IMR-90 (cell line): ENCODE measurements around the gene ANKRD40CL. TPM values are rescaled to one million over a fixed set of nuclear protein-coding genes. Genes with fewer than 3 reads are reported as not detected.

Source experiments
- ATAC-seq: fragments of 200-7000 bp; cut with Tn5 transposase; 2 replicates; pipeline ENCODE4 v1.9.1; 2020; ENCODE audit warnings: low read depth, mild to moderate bottlenecking, moderate library complexity
- BruUV-seq: library from RNA; stranded (reverse); fragments of 400-500 nt; replicated peaks from 2 replicates; lab custom pipeline; 2021; lab: Mats Ljungman, UMichigan
- CTCF ChIA-PET: fragments of 300-600 bp; formaldehyde crosslinking; extraction: SDS; loops from one replicate; lab custom pipeline; 2021; ENCODE audit warnings: antibody characterized with exemption; lab: Yijun Ruan, JAX
- POLR2A ChIA-PET: fragments of 300-600 bp; sonication (Branson Sonifier 250); formaldehyde crosslinking; loops from one replicate; lab custom pipeline; 2022; ENCODE audit warnings: antibody characterized with exemption; ENCODE audit not compliant: unreplicated experiment; lab: Charles Lee
- DNase-seq: peaks from one replicate; pipeline ENCODE4 v3.0.0; 2013
- H2AFZ ChIP-seq: replicated peaks from 2 replicates; pipeline ENCODE3; 2013; ENCODE audit warnings: low read length, mild to moderate bottlenecking; ENCODE audit not compliant: poor library complexity
- H2AK5ac ChIP-seq: 2 replicates; pipeline ENCODE4 v1.6.1; 2013; ENCODE audit warnings: low read depth, low read length, inconsistent platforms
- H2AK9ac ChIP-seq: replicated peaks from 2 replicates; pipeline ENCODE3; 2013; ENCODE audit warnings: mild to moderate bottlenecking, low read depth, low read length, moderate library complexity; ENCODE audit not compliant: poor library complexity
- H2BK120ac ChIP-seq: 2 replicates; pipeline ENCODE4 v1.6.1; 2013; ENCODE audit warnings: low read depth, low read length, inconsistent platforms
- H2BK15ac ChIP-seq: 3 replicates; pipeline ENCODE4 v1.6.1; 2013; ENCODE audit warnings: low read depth, low read length, inconsistent platforms
- H2BK20ac ChIP-seq: 2 replicates; pipeline ENCODE4 v1.6.1; 2013; ENCODE audit warnings: low read depth, mild to moderate bottlenecking, inconsistent platforms, low read length, moderate library complexity
- H2BK5ac ChIP-seq: 2 replicates; pipeline ENCODE4 v1.6.1; 2013; ENCODE audit warnings: mild to moderate bottlenecking, low read depth, low read length, inconsistent platforms; ENCODE audit not compliant: poor library complexity, severe bottlenecking
- H3K14ac ChIP-seq: replicated peaks from 2 replicates; pipeline ENCODE4 v1.6.1; 2013; ENCODE audit warnings: low read depth, low read length, inconsistent platforms
- H3K18ac ChIP-seq: 2 replicates; pipeline ENCODE4 v1.6.1; 2013; ENCODE audit warnings: low read depth, low read length, control low read depth
- H3K23ac ChIP-seq: 2 replicates; pipeline ENCODE4 v1.6.1; 2013; ENCODE audit warnings: low read depth, low read length, inconsistent platforms
- H3K27ac ChIP-seq: 2 replicates; pipeline ENCODE4 v1.5.1; 2013; ENCODE audit warnings: mild to moderate bottlenecking, control low read depth, low read length; ENCODE audit not compliant: insufficient read depth
- H3K27me3 ChIP-seq: 2 replicates; pipeline ENCODE4 v1.6.1; 2013; ENCODE audit warnings: low read length; ENCODE audit not compliant: control insufficient read depth, insufficient read depth
- H3K36me3 ChIP-seq: 2 replicates; pipeline ENCODE4 v1.6.1; 2013; ENCODE audit warnings: low read length, mixed read lengths; ENCODE audit not compliant: control insufficient read depth, insufficient read depth
- H3K4ac ChIP-seq: 2 replicates; pipeline ENCODE4 v1.6.1; 2013; ENCODE audit warnings: low read depth, low read length, inconsistent platforms
- H3K4me1 ChIP-seq: 2 replicates; pipeline ENCODE4 v1.6.1; 2013; ENCODE audit warnings: low read length, mixed read lengths; ENCODE audit not compliant: control insufficient read depth, insufficient read depth
- H3K4me2 ChIP-seq: 2 replicates; pipeline ENCODE4 v1.6.1; 2013; ENCODE audit warnings: low read depth, mild to moderate bottlenecking, control low read depth, low read length, moderate library complexity
- H3K4me3 ChIP-seq: 2 replicates; pipeline ENCODE4 v1.5.1; 2013; ENCODE audit warnings: low read depth, mild to moderate bottlenecking, control low read depth, low read length, moderate library complexity; ENCODE audit not compliant: insufficient read depth
- H3K56ac ChIP-seq: 2 replicates; pipeline ENCODE4 v1.6.1; 2013; ENCODE audit warnings: low read length, inconsistent platforms; ENCODE audit not compliant: insufficient read depth; ENCODE audit errors: extremely low read depth
- H3K79me1 ChIP-seq, 2 experiments: 2 replicates each; pipeline ENCODE4 v1.6.1; 2013; ENCODE audit warnings: low read length in 2 of 2, inconsistent platforms in 1 of 2, low read depth in 1 of 2
- H3K9ac ChIP-seq: 2 replicates; pipeline ENCODE4 v1.6.1; 2013; ENCODE audit warnings: low read depth, low read length, control low read depth
- H3K9me1 ChIP-seq: 2 replicates; pipeline ENCODE4 v1.6.1; 2013; ENCODE audit warnings: low read length, inconsistent platforms; ENCODE audit not compliant: insufficient read depth
- H3K9me3 ChIP-seq: 2 replicates; pipeline ENCODE4 v1.6.1; 2013; ENCODE audit warnings: low read length; ENCODE audit not compliant: control insufficient read depth, insufficient read depth
- H4K20me1 ChIP-seq: 2 replicates; pipeline ENCODE4 v1.6.1; 2013; ENCODE audit warnings: low read length, inconsistent platforms; ENCODE audit not compliant: insufficient read depth
- H4K5ac ChIP-seq: 2 replicates; pipeline ENCODE4 v1.6.1; 2013; ENCODE audit warnings: mild to moderate bottlenecking, low read depth, low read length, control low read depth
- H4K8ac ChIP-seq, 2 experiments: 2 replicates each; pipeline ENCODE4 v1.6.1; 2013; ENCODE audit warnings: low read depth in 2 of 2, low read length in 2 of 2, control low read depth in 1 of 2, inconsistent platforms in 1 of 2
- H4K91ac ChIP-seq: 2 replicates; pipeline ENCODE4 v1.6.1; 2013; ENCODE audit warnings: low read depth, low read length, inconsistent platforms; ENCODE audit not compliant: insufficient read depth
- BHLHE40 ChIP-seq: fragments of 150-350 bp; IDR thresholded peaks from 2 replicates; pipeline ENCODE4 v1.6.1; 2016; ENCODE audit warnings: mild to moderate bottlenecking, low read depth, low read length
- CTCF ChIP-seq: conservative IDR thresholded peaks from 2 replicates; pipeline ENCODE4 v1.5.1; 2012; ENCODE audit warnings: mild to moderate bottlenecking, low read depth, low read length, improper control_type of control experiment
- MAFK ChIP-seq: IDR thresholded peaks from 2 replicates; pipeline ENCODE4 v1.6.1; 2012; ENCODE audit warnings: low read depth, low read length, improper control_type of control experiment
- MXI1 ChIP-seq: IDR thresholded peaks from 2 replicates; pipeline ENCODE4 v1.6.1; 2012; ENCODE audit warnings: low read depth, mild to moderate bottlenecking, low read length, moderate library complexity, borderline replicate concordance
- NFE2L2 ChIP-seq: fragments of 150-350 bp; IDR thresholded peaks from 2 replicates; pipeline ENCODE4 v1.6.1; 2016; ENCODE audit warnings: low read depth, mild to moderate bottlenecking, low read length
- POLR2A ChIP-seq: IDR thresholded peaks from 2 replicates; pipeline ENCODE4 v1.6.1; 2012; ENCODE audit warnings: mild to moderate bottlenecking, low read depth, low read length
- RCOR1 ChIP-seq: IDR thresholded peaks from 2 replicates; pipeline ENCODE4 v1.6.1; 2012; ENCODE audit warnings: mild to moderate bottlenecking, low read length, improper control_type of control experiment; ENCODE audit not compliant: insufficient replicate concordance
- WGBS, 2 experiments: methylation state at CpG; one replicate each; pipeline versions ENCODE4 v1.1.5 to v1.1.7; 2013; ENCODE audit warnings: missing lambda C conversion rate in 2 of 2; ENCODE audit not compliant: insufficient read length in 1 of 2; ENCODE audit errors: extremely low coverage in 2 of 2; 5-methylcytosine and 5-hydroxymethylcytosine counted together
- dilution Hi-C: fragments of 300-500 bp; cut with HindIII; formaldehyde crosslinking; loops from one replicate; pipeline ENCODE4 v1.14.3; 2018; ENCODE audit warnings: low sequenced_read_pairs; ENCODE audit not compliant: unreplicated experiment
- in situ Hi-C: fragments of 300-500 bp; cut with MboI; formaldehyde crosslinking; loops from 3 replicates; pipeline ENCODE4 v1.14.3; 2019; ENCODE audit warnings: low sequenced_read_pairs, inconsistent platforms, mixed read lengths
- intact Hi-C: fragments of 100-400 bp; cut with micrococcal nuclease; formaldehyde crosslinking; loops from 2 replicates; pipeline ENCODE4 v1.10.0; 2022
- polyA plus RNA-seq, 3 experiments: library from polyadenylated mRNA; depleted of rRNA; stranded (reverse); fragments of >200 nt; gene quantifications; 2 replicates each; pipeline ENCODE4 v1.2.3, GENCODE V29; 2012; ENCODE audit warnings: low replicate concordance in 1 of 3
- total RNA-seq: library from RNA; depleted of rRNA; stranded (reverse); fragments of >200 nt; gene quantifications from 2 replicates; pipeline ENCODE4 v1.2.3, GENCODE V29; 2012

ANKRD40CL gene
- total and polyA plus RNA-seq, 2 of the 4 experiments (the other 2 are of a cell fraction): not detected

- CTCF ChIA-PET: interaction anchor here (1.3 kb wide), 1 partner anchor 19 kb away, joined by 4 read pairs; no protein-coding TSS in a partner anchor
- DNase-seq (no peak), ATAC-seq (no peak)
- H3K4ac ChIP-seq: no peak overlapping the region
- H3K4me3 ChIP-seq: no peak overlapping the region
- 56% methylated on average over 2 of the region's 6 CpGs; no CpG with 5 or more reads in 1 of the 2 experiments for WGBS, 2 experiments
- H3K14ac ChIP-seq: no peak overlapping the region
- intact Hi-C loops: no loop called here
- no TSS peak for BruUV-seq
- no peaks in the 10 kb centered on the region for H4K20me1 ChIP-seq
- no peak overlapping the region for H2BK120ac ChIP-seq
- H3K27me3 ChIP-seq: peaks cover 14% of the 10 kb centered on the region
- dilution Hi-C loops: no loop called here
- no peak overlapping the region for H2BK20ac ChIP-seq
- no peaks in the 10 kb centered on the region for H3K36me3 ChIP-seq
- H3K9me1 ChIP-seq: 0 out of 2 replicates have a peak, but pooled peaks cover 3% of the 10 kb centered on the region
- no peaks in the 10 kb centered on the region for H3K4me1 ChIP-seq
- H3K18ac ChIP-seq: no peak overlapping the region
- in situ Hi-C loops: no loop called here
- H4K8ac ChIP-seq: no peak overlapping the region
- H3K56ac ChIP-seq: no peak overlapping the region
- peak overlapping the region; percentile 49 for H2AFZ ChIP-seq
- H2BK15ac ChIP-seq: no peak overlapping the region
- no peak overlapping the region for H2BK5ac ChIP-seq
- H4K91ac ChIP-seq: no peak overlapping the region
- no peak for TF ChIP-seq RCOR1
- no peak for TF ChIP-seq MXI1
- TF ChIP-seq MAFK: no peak
- TF ChIP-seq POLR2A: no peak
- no peak for TF ChIP-seq BHLHE40
- no peak for TF ChIP-seq NFE2L2
- TF ChIP-seq CTCF: no peak
- H2AK5ac ChIP-seq: no peak overlapping the region
- no peaks in the 10 kb centered on the region for H3K79me1 ChIP-seq
- no peak overlapping the region for H3K27ac ChIP-seq
- no peak overlapping the region for H3K4me2 ChIP-seq
- no peak overlapping the region for H4K5ac ChIP-seq
- no peak overlapping the region for H2AK9ac ChIP-seq
- H3K9me3 ChIP-seq: no peaks in the 10 kb centered on the region
- POLR2A ChIA-PET: no interaction called here
- H3K23ac ChIP-seq: no peak overlapping the region
- no peak overlapping the region for H3K9ac ChIP-seq
These were observed 38.2 kb upstream of the ANKRD40CL start for GRCh38 chr17:50805486-50805885.
